HG02852 (cell line): ENCODE measurements around the gene AKAP17A.
"Not testable (repeated sequence)": the region's sequence is repeated elsewhere in the genome, so short reads cannot be mapped to it uniquely, and the experiment has no call there.

Experiments
- ATAC-seq: cut with Tn5 transposase; IDR thresholded peaks from one replicate; pipeline ENCODE4 v1.9.1; 2021; ENCODE audit warnings: mild to moderate bottlenecking, moderate library complexity; ENCODE audit not compliant: unreplicated experiment

Gene AKAP17A

GRCh38 chrX:1591102-1591862, at the start of gene AKAP17A:
TSS of gene AKAP17A (plus strand) at chrX:1591604. CDS start at chrX:1593463, 1,859 bp downstream.
- peak; percentile 83 for ATAC-seq

- no peak for ATAC-seq
Observed at GRCh38 chrX:1542994-1543725, 48.2 kb upstream of the AKAP17A start.

GRCh38 chrX:1545776-1546408, 45.5 kb upstream of the AKAP17A start:
- no peak for ATAC-seq

GRCh38 chrX:1546691-1547251, 44.6 kb upstream of the AKAP17A start:
- no peak for ATAC-seq

- ATAC-seq: no peak
Observed at GRCh38 chrX:1551959-1552546, 39.4 kb upstream of the AKAP17A start.

- ATAC-seq: no peak
Observed at GRCh38 chrX:1554469-1555210, 36.8 kb upstream of the AKAP17A start.

GRCh38 chrX:1555370-1555769, 36.0 kb upstream of the AKAP17A start:
- no peak for ATAC-seq

GRCh38 chrX:1557442-1557841, 34.0 kb upstream of the AKAP17A start:
- not testable (repeated sequence) for ATAC-seq

- ATAC-seq: no peak
Observed at GRCh38 chrX:1558761-1559468, 32.5 kb upstream of the AKAP17A start.

- ATAC-seq: no peak
Observed at GRCh38 chrX:1561164-1561563, 30.2 kb upstream of the AKAP17A start.

GRCh38 chrX:1564077-1564476, 27.3 kb upstream of the AKAP17A start:
- not testable (repeated sequence) for ATAC-seq

GRCh38 chrX:1564750-1565683, 26.4 kb upstream of the AKAP17A start:
- ATAC-seq: peak; percentile 83

- not testable (repeated sequence) for ATAC-seq
Observed at GRCh38 chrX:1574181-1574580, 17.2 kb upstream of the AKAP17A start.

- no peak for ATAC-seq
Observed at GRCh38 chrX:1576201-1576992, 15.0 kb upstream of the AKAP17A start.

- ATAC-seq: no peak
Observed at GRCh38 chrX:1577845-1578244, 13.6 kb upstream of the AKAP17A start.

- no peak for ATAC-seq
Observed at GRCh38 chrX:1578511-1579173, 12.8 kb upstream of the AKAP17A start.

GRCh38 chrX:1581132-1581531, 10.3 kb upstream of the AKAP17A start:
- no peak for ATAC-seq
